OCI-LY1 (cell line): ENCODE results near the gene LRP8.

Experiments
- H2AFZ ChIP-seq: fragments of 200-600 bp; sonication (generic), shearing (Covaris generic); 2 replicates; pipeline ENCODE4 v1.6.0; 2014; ENCODE audit warnings: antibody characterized with exemption, mild to moderate bottlenecking, low read length
- H3F3A ChIP-seq: fragments of 200-600 bp; sonication (generic), shearing (Covaris generic); 2 replicates; pipeline ENCODE4 v1.6.0; 2014; ENCODE audit warnings: mild to moderate bottlenecking, antibody characterized with exemption, low read length, moderate library complexity; ENCODE audit not compliant: insufficient read depth
- H3K27ac ChIP-seq: fragments of 200-600 bp; sonication (generic); 2 replicates; pipeline ENCODE4 v1.5.1; 2014; ENCODE audit warnings: low read length, mixed run types, mild to moderate bottlenecking, low read depth; ENCODE audit not compliant: poor library complexity, severe bottlenecking
- H3K27me3 ChIP-seq: fragments of 200-600 bp; sonication (generic); 2 replicates; pipeline ENCODE4 v1.6.0; 2014; ENCODE audit warnings: antibody characterized with exemption, mild to moderate bottlenecking, low read length, moderate library complexity; ENCODE audit not compliant: insufficient read depth
- H3K36me3 ChIP-seq: fragments of 200-600 bp; sonication (generic); 2 replicates; pipeline ENCODE4 v1.6.1; 2014; ENCODE audit warnings: mild to moderate bottlenecking, antibody characterized with exemption, low read length, moderate library complexity, mixed read lengths; ENCODE audit not compliant: insufficient read depth
- H3K4me1 ChIP-seq: fragments of 200-600 bp; sonication (generic); 2 replicates; pipeline ENCODE4 v1.5.1; 2014; ENCODE audit warnings: mild to moderate bottlenecking, low read length, moderate library complexity; ENCODE audit not compliant: insufficient read depth, severe bottlenecking
- H3K4me2 ChIP-seq: fragments of 200-600 bp; sonication (generic), shearing (Covaris generic); 2 replicates; pipeline ENCODE4 v1.6.1; 2014; ENCODE audit warnings: low read length
- H3K4me3 ChIP-seq: fragments of 200-600 bp; sonication (generic); 2 replicates; pipeline ENCODE4 v1.5.1; 2014; ENCODE audit warnings: low read length, low read depth, mild to moderate bottlenecking, mixed read lengths; ENCODE audit not compliant: poor library complexity, severe bottlenecking
- H3K79me2 ChIP-seq: fragments of 200-600 bp; shearing (Covaris generic); 2 replicates; pipeline ENCODE4 v1.6.1; 2016; ENCODE audit warnings: mixed run types, low read length, mixed read lengths; ENCODE audit not compliant: insufficient read depth
- H3K9ac ChIP-seq: fragments of 200-600 bp; sonication (generic), shearing (Covaris generic); 2 replicates; pipeline ENCODE4 v1.6.1; 2014; ENCODE audit warnings: mild to moderate bottlenecking, low read length, mixed read lengths
- H3K9me2 ChIP-seq: fragments of 200-600 bp; sonication (generic), shearing (Covaris generic); 2 replicates; pipeline ENCODE4 v1.6.1; 2014; ENCODE audit warnings: low read depth, mild to moderate bottlenecking, low read length, mixed read lengths
- H3K9me3 ChIP-seq: fragments of 200-600 bp; shearing (Covaris generic); 2 replicates; pipeline ENCODE4 v1.6.1; 2014; ENCODE audit warnings: low read length, mixed read lengths
- H4K20me1 ChIP-seq: fragments of 200-600 bp; sonication (generic), shearing (Covaris generic); 2 replicates; pipeline ENCODE4 v1.6.0; 2016; ENCODE audit warnings: mild to moderate bottlenecking, low read length; ENCODE audit not compliant: insufficient read depth
- CTCF ChIP-seq: fragments of 200-600 bp; sonication (generic), shearing (Covaris generic); IDR thresholded peaks from 2 replicates; pipeline ENCODE4 v1.5.1; 2017; ENCODE audit warnings: mild to moderate bottlenecking, antibody characterized with exemption, low read length, moderate library complexity, mixed read lengths
- EZH2 ChIP-seq: fragments of 200-600 bp; sonication (generic), shearing (Covaris generic); IDR thresholded peaks from 2 replicates; pipeline ENCODE4 v1.8.0; 2017; ENCODE audit warnings: borderline replicate concordance, mixed run types, mild to moderate bottlenecking, antibody characterized with exemption, low read length, moderate library complexity, mixed read lengths

LRP8 gene

GRCh38 chr1:53327182-53327913 is 522 bp downstream of the LRP8 start:
- TF ChIP-seq EZH2 (no peak), CTCF (no peak)
- H3F3A ChIP-seq: no peaks in the 10 kb centered on the region
- peak overlapping the region; percentile 84 for H3K27ac ChIP-seq
- H3K4me2 ChIP-seq: peak overlapping the region; percentile 94
- peak overlapping the region; percentile 77 for H3K4me3 ChIP-seq
- no peaks in the 10 kb centered on the region for H4K20me1 ChIP-seq
- H3K9ac ChIP-seq: peak overlapping the region; percentile 82
- H3K9me2 ChIP-seq: no peaks in the 10 kb centered on the region
- no peaks in the 10 kb centered on the region for H3K9me3 ChIP-seq
- H3K27me3 ChIP-seq: no peaks in the 10 kb centered on the region
- H3K4me1 ChIP-seq: peaks cover 27% of the 10 kb centered on the region
- no peak overlapping the region for H2AFZ ChIP-seq
- H3K36me3 ChIP-seq: peaks cover 36% of the 10 kb centered on the region
- H3K79me2 ChIP-seq: peaks cover 19% of the 10 kb centered on the region

- Histone ChIP-seq H3K4me2 (peak overlapping the region; percentile 94), H2AFZ (no peak overlapping the region), H3K27me3 (no peaks in the 10 kb centered on the region), H3K79me2 (peaks cover 19% of the 10 kb centered on the region), H3K4me1 (peaks cover 27% of the 10 kb centered on the region), H3K9ac (peak overlapping the region; percentile 82), H3K27ac (peak overlapping the region; percentile 84), H3K9me2 (no peaks in the 10 kb centered on the region), H3K9me3 (no peaks in the 10 kb centered on the region), H3K36me3 (peaks cover 43% of the 10 kb centered on the region), H3K4me3 (peak overlapping the region; percentile 77), H4K20me1 (no peaks in the 10 kb centered on the region), H3F3A (no peaks in the 10 kb centered on the region)
- TF ChIP-seq CTCF (no peak), EZH2 (no peak)
Measured at GRCh38 chr1:53326598-53327181, 1.2 kb downstream of the LRP8 start.

- Histone ChIP-seq H3K4me1 (peaks cover 27% of the 10 kb centered on the region), H2AFZ (no peak overlapping the region), H4K20me1 (no peaks in the 10 kb centered on the region), H3K9me3 (no peaks in the 10 kb centered on the region), H3K4me2 (peak overlapping the region; percentile 94), H3F3A (no peaks in the 10 kb centered on the region), H3K79me2 (peaks cover 19% of the 10 kb centered on the region), H3K4me3 (peak overlapping the region; percentile 77), H3K36me3 (peaks cover 47% of the 10 kb centered on the region), H3K27ac (peak overlapping the region; percentile 84), H3K9ac (peak overlapping the region; percentile 82), H3K9me2 (no peaks in the 10 kb centered on the region), H3K27me3 (no peaks in the 10 kb centered on the region)
- TF ChIP-seq CTCF: no peak
- no peak for TF ChIP-seq EZH2
Measured at GRCh38 chr1:53326088-53326597, 1.7 kb downstream of the LRP8 start.
